PC-9 (cell line): ENCODE data around the gene ZRANB1. TPM values are rescaled to one million over a fixed set of nuclear protein-coding genes. Genes with fewer than 3 reads are reported as not detected.
A peak's percentile ranks its signal among the peaks of the same experiment; 100 is the strongest.

Source experiments
- BruUV-seq: library from RNA; stranded (reverse); fragments of 400-500 nt; replicated peaks from 2 replicates; lab custom pipeline; 2021; lab: Mats Ljungman, UMichigan
- CTCF ChIA-PET: fragments of 300-600 bp; sonication (Branson Sonifier 250); formaldehyde crosslinking; loops from one replicate; lab custom pipeline; 2022; ENCODE audit warnings: antibody characterized with exemption; lab: Charles Lee
- POLR2A ChIA-PET: fragments of 300-600 bp; sonication (Branson Sonifier 250); formaldehyde crosslinking; loops from one replicate; lab custom pipeline; 2022; ENCODE audit warnings: antibody characterized with exemption; ENCODE audit not compliant: unreplicated experiment; lab: Charles Lee
- DNase-seq, 2 experiments: peaks; one replicate each; pipeline versions ENCODE4 v3.0.0 to v3.0.0-alpha.2; 2015 to 2022; ENCODE audit warnings: mixed read lengths in 1 of 2
- H2AFZ ChIP-seq: fragments of 200-600 bp; sonication (generic); 2 replicates; pipeline ENCODE4 v1.8.1; 2017; ENCODE audit warnings: antibody characterized with exemption
- H3F3A ChIP-seq: fragments of 200-600 bp; sonication (generic); 2 replicates; pipeline ENCODE4 v1.8.1; 2017; ENCODE audit warnings: antibody characterized with exemption, mild to moderate bottlenecking, low read depth; ENCODE audit not compliant: insufficient read depth
- H3K27ac ChIP-seq: fragments of 200-600 bp; sonication (generic); 2 replicates; pipeline ENCODE4 v1.6.1; 2016; ENCODE audit warnings: mixed run types
- H3K27me3 ChIP-seq: fragments of 200-600 bp; sonication (generic); 2 replicates; pipeline ENCODE4 v1.6.1; 2016; ENCODE audit warnings: low read depth, mixed run types; ENCODE audit not compliant: insufficient read depth
- H3K36me3 ChIP-seq: fragments of 200-600 bp; sonication (generic); 2 replicates; pipeline ENCODE4 v1.6.1; 2016; ENCODE audit warnings: low read depth, mixed run types
- H3K4me1 ChIP-seq: fragments of 200-600 bp; sonication (generic); replicated peaks from 2 replicates; pipeline ENCODE4 v1.6.1; 2016; ENCODE audit warnings: mixed run types; ENCODE audit not compliant: insufficient read depth
- H3K4me2 ChIP-seq: fragments of 200-600 bp; sonication (generic); 2 replicates; pipeline ENCODE4 v1.6.1; 2017; ENCODE audit warnings: mixed run types
- H3K4me3 ChIP-seq: fragments of 200-600 bp; sonication (generic); 2 replicates; pipeline ENCODE4 v1.6.1; 2016; ENCODE audit warnings: mixed run types
- H3K79me2 ChIP-seq: fragments of 200-600 bp; sonication (generic); 2 replicates; pipeline ENCODE4 v1.6.1; 2017; ENCODE audit warnings: low read depth, mixed run types
- H3K9me2 ChIP-seq: fragments of 200-600 bp; sonication (generic); 2 replicates; pipeline ENCODE4 v1.8.1; 2017; ENCODE audit warnings: mild to moderate bottlenecking; ENCODE audit not compliant: insufficient read depth
- H3K9me3 ChIP-seq: fragments of 200-600 bp; sonication (generic); 2 replicates; pipeline ENCODE4 v1.8.1; 2016; ENCODE audit warnings: low read depth; ENCODE audit not compliant: insufficient read depth
- H4K20me1 ChIP-seq: fragments of 200-600 bp; sonication (generic); 2 replicates; pipeline ENCODE4 v1.8.1; 2017; ENCODE audit not compliant: insufficient read depth
- CTCF ChIP-seq: fragments of 200-600 bp; sonication (generic); conservative IDR thresholded peaks from 2 replicates; pipeline ENCODE4 v1.6.1; 2017; ENCODE audit warnings: mixed run types, antibody characterized with exemption, mild to moderate bottlenecking, moderate library complexity
- EZH2 ChIP-seq: fragments of 200-600 bp; sonication (generic); IDR thresholded peaks from 2 replicates; pipeline ENCODE4 v1.8.0; 2017; ENCODE audit warnings: antibody characterized with exemption, low read depth
- intact Hi-C: fragments of 100-400 bp; cut with micrococcal nuclease; formaldehyde crosslinking; loops from one replicate; pipeline ENCODE4 v1.10.0; 2022; ENCODE audit not compliant: unreplicated experiment
- total RNA-seq: library from RNA; stranded (reverse); gene quantifications from 2 replicates; pipeline ENCODE4 v1.2.3, GENCODE V29; 2021

The ZRANB1 gene
- total RNA-seq, 1 experiment from 2014 or later: 10.9 TPM

GRCh38 chr10:124916585-124917427 is 25.1 kb upstream of the ZRANB1 start:
- H3K9me2 ChIP-seq: no peaks in the 10 kb centered on the region
- no peaks in the 10 kb centered on the region for H3K36me3 ChIP-seq
- intact Hi-C loops: no loop called here
- no peaks in the 10 kb centered on the region for H3K9me3 ChIP-seq
- ChIA-PET POLR2A (interaction anchor here (0.6 to 0.7 kb wide), 2 partner anchors 24 to 852 kb away, joined by 3 read pairs; no protein-coding TSS in a partner anchor), CTCF (no interaction called here)
- H3K4me2 ChIP-seq: peak overlapping the region; percentile 75
- no peaks in the 10 kb centered on the region for H3K27me3 ChIP-seq
- H2AFZ ChIP-seq: peak overlapping the region; percentile 74
- peak overlapping the region; percentile 64 for H3K27ac ChIP-seq
- peak; percentile 75 to 92 for DNase-seq
- peaks cover 45% of the 10 kb centered on the region for H3K79me2 ChIP-seq
- H3K4me3 ChIP-seq: peak overlapping the region; percentile 92
- H3F3A ChIP-seq: peaks cover 14% of the 10 kb centered on the region; the same call in 1 of the 2 replicates
- H3K4me1 ChIP-seq: peaks cover 28% of the 10 kb centered on the region
- H4K20me1 ChIP-seq: peaks cover 21% of the 10 kb centered on the region
- TF ChIP-seq EZH2 (no peak), CTCF (no peak)
- no TSS peak for BruUV-seq

- peaks cover 52% of the 10 kb centered on the region for H3K79me2 ChIP-seq
- ChIA-PET CTCF (interaction anchor here (0.6 kb wide), 1 partner anchor 481 kb away, joined by 6 read pairs; no protein-coding TSS in a partner anchor), POLR2A (interaction anchor here (0.5 to 0.7 kb wide), 3 partner anchors 25 to 851 kb away, joined by 3 read pairs; no protein-coding TSS in a partner anchor)
- peaks cover 14% of the 10 kb centered on the region; the same call in 1 of the 2 replicates for H3F3A ChIP-seq
- no peaks in the 10 kb centered on the region for H3K9me2 ChIP-seq
- H3K27me3 ChIP-seq: no peaks in the 10 kb centered on the region
- peak overlapping the region; percentile 86 for H2AFZ ChIP-seq
- TF ChIP-seq CTCF: no peak
- TF ChIP-seq EZH2: no peak
- H3K27ac ChIP-seq: peak overlapping the region; percentile 72
- H3K4me1 ChIP-seq: peaks cover 28% of the 10 kb centered on the region
- peak in 1 of 2 experiments; percentile 19 for DNase-seq
- BruUV-seq: TSS peak; percentile 39
- H3K36me3 ChIP-seq: no peaks in the 10 kb centered on the region
- peak overlapping the region; percentile 76 for H3K4me2 ChIP-seq
- H3K9me3 ChIP-seq: no peaks in the 10 kb centered on the region
- H4K20me1 ChIP-seq: peaks cover 21% of the 10 kb centered on the region
- H3K4me3 ChIP-seq: peak overlapping the region; percentile 92
- intact Hi-C loops: no loop called here
Observed at GRCh38 chr10:124917428-124918190, 24.3 kb upstream of the ZRANB1 start.
